HL-60 (cell line): ENCODE measurements around the gene UTP4.

Source experiments
- GABPA ChIP-seq: IDR thresholded peaks from 2 replicates; pipeline ENCODE4 v1.6.1; 2012; ENCODE audit warnings: low read depth
- POLR2AphosphoS5 ChIP-seq: IDR thresholded peaks from 2 replicates; pipeline ENCODE4 v1.6.1; 2012; ENCODE audit warnings: low read depth
- REST ChIP-seq: IDR thresholded peaks from 2 replicates; pipeline ENCODE4 v1.6.1; 2012; ENCODE audit warnings: low read depth; ENCODE audit not compliant: insufficient replicate concordance
- SPI1 ChIP-seq: IDR thresholded peaks from 2 replicates; pipeline ENCODE4 v1.6.1; 2012; ENCODE audit warnings: low read depth, mild to moderate bottlenecking, borderline replicate concordance
- TF ChIP-seq, protein P1 (sequence below): IDR thresholded peaks from one replicate; pipeline ENCODE4 v1.5.1; 2011; ENCODE audit warnings: low read length, control low read depth, inconsistent platforms; ENCODE audit not compliant: insufficient read depth

DNA sequence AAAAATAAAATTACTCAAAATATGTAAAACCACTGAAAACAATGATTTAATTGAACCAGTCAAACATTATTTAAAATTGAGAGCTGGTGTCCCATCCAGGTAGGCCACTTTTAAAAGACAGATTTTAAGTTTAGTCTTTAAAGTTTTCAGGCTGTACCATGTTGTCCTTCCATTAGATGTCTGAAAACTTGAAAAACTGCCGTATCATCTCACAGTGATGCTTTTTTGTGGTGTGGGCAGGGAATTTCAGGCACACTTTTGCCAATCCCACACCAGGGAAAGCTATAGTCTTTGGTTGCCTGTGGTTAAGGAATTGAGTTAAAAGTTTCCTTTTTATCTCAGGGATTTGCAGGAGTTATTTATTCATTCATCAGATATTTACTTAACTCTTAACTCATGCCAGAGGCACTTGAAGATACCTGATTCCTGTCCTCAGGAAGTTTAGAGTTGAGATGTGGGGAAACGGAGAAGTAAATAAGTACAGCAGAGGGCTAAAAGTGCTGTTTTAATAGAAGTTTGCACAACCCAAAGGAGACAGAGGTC is 57.7 kb downstream of the UTP4 start:
- TF ChIP-seq POLR2AphosphoS5 (no peak), GABPA (no peak), SPI1 (no peak), REST (no peak)
- TF ChIP-seq, protein P1, sequence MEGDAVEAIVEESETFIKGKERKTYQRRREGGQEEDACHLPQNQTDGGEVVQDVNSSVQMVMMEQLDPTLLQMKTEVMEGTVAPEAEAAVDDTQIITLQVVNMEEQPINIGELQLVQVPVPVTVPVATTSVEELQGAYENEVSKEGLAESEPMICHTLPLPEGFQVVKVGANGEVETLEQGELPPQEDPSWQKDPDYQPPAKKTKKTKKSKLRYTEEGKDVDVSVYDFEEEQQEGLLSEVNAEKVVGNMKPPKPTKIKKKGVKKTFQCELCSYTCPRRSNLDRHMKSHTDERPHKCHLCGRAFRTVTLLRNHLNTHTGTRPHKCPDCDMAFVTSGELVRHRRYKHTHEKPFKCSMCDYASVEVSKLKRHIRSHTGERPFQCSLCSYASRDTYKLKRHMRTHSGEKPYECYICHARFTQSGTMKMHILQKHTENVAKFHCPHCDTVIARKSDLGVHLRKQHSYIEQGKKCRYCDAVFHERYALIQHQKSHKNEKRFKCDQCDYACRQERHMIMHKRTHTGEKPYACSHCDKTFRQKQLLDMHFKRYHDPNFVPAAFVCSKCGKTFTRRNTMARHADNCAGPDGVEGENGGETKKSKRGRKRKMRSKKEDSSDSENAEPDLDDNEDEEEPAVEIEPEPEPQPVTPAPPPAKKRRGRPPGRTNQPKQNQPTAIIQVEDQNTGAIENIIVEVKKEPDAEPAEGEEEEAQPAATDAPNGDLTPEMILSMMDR = no peak
